ENCODE measurements around the gene EP400.

Gene EP400

DNA sequence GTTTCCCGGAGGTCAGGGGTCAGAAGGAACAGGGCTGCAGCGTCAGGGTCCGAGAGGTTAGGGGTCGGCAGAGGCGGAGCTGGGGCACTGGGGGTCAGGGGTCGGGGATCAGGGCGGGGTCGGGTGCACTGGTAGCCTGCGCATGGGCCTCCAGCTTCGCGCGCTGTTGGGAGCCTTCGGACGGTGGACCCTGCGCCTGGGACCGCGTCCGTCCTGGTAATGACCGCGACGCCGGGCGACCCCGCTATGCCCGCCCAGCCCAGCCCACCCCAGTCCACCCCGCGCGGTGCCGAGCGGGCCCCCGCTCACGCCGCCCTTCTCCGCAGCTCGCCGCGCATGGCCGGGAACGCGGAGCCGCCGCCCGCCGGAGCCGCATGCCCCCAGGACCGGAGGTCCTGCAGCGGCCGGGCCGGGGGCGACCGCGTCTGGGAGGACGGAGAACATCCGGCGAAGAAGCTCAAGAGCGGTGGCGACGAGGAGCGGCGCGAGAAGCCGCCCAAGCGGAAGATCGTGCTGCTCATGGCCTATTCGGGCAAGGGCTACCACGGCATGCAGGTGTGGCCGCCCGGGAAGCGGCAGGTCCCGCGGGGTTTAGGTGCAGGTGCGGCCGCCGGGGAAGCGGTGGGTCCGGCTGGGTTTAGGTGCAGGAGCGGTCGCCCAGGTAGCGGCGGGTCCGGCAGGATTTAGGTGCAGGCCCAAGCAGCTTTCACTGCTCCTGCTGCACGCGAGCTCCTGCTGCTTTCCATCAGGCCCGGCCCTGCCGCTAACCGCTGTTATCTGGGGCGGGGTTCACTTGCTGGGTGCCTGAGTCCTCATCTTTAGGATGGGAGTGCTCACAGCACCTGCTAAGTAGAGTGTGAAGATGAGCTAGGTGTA, 19.9 kb upstream of the EP400 start:
- Mint-ChIP-seq H3K4me1 (peaks cover 23% of the 10 kb centered on the region), H3K36me3 (ENCODE audit: low read depth) (peaks cover 36% of the 10 kb centered on the region), H3K9me3 (no peaks in the 10 kb centered on the region), H3K27ac (peak overlapping the region; percentile 88), H3K27me3 (no peaks in the 10 kb centered on the region), H3K4me3 (peak overlapping the region; percentile 90)
- ATAC-seq (peak; percentile 1), DNase-seq (peak; percentile 35)

DNA sequence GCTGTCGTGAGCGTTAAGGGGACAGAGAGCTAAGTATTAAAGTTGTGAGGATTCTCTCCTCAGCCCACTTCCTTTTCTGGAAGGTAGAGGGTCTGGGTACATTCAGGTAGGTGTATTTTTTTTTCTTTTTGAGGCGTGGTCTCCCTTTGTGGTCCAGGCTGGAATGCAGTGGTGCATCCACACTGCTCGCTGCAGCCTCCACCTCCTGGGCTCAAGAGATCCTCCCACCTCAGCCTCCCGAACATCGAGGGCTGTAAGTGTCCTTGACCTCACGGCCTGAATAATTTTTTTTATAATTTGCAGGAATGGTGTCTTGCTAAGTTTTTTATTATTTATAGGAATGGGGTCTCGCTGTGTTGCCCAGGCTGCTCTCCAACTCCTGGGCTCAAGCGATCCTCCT, 19.2 kb upstream of the EP400 start:
- Mint-ChIP-seq H3K36me3 (ENCODE audit: low read depth) (peaks cover 36% of the 10 kb centered on the region), H3K4me3 (peak overlapping the region; percentile 90), H3K9me3 (no peaks in the 10 kb centered on the region), H3K4me1 (peaks cover 22% of the 10 kb centered on the region), H3K27ac (peak overlapping the region; percentile 86), H3K27me3 (no peaks in the 10 kb centered on the region)
- ATAC-seq, result no peak
- no peak for DNase-seq

DNA sequence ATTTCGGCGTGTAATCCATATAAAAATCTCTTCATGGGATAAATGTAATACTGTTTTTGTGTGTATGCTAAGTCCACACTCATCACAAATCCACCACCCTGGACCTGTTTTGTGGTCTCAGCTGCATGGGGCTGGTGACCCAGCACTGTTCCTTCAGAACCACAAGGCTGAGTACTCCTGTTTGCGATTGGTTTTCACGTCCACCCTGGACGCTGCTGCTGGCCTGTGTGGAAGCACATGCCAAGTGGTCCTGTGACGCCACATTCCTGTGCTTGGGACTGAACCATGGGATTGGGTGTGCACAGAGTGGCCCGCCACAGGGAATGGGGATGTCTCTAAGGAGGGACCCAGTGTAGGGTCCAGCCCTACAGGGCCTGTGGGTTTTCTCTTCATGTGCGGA, 16.4 kb upstream of the EP400 start:
- Mint-ChIP-seq H3K4me1 (peaks cover 17% of the 10 kb centered on the region), H3K27me3 (no peaks in the 10 kb centered on the region), H3K4me3 (no peak overlapping the region), H3K9me3 (no peaks in the 10 kb centered on the region), H3K36me3 (ENCODE audit: low read depth) (peaks cover 51% of the 10 kb centered on the region), H3K27ac (no peak overlapping the region)
- no peak for ATAC-seq
- DNase-seq, result no peak

DNA sequence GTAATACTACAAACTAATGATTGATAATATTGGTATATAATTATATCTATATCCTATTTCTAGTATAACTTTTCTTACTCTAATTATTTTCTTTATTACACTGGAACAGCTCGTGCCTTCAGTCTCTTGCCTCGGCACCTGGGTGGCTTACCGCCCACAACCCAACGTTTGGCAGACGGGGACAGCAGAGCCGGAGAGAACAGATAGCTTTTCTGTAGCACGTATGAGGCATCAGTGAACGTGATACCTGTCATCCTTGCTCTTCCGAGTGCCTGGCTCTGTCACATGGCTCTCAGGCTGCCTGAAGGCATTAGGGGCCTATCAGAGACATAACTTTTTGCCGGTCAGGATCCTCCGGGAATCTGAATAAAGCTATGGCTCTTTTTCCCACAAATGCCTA, 15.2 kb upstream of the EP400 start:
- DNase-seq, result no peak
- Mint-ChIP-seq H3K27me3 (no peaks in the 10 kb centered on the region), H3K9me3 (no peaks in the 10 kb centered on the region), H3K27ac (no peak overlapping the region), H3K4me3 (no peak overlapping the region), H3K36me3 (ENCODE audit: low read depth) (peaks cover 59% of the 10 kb centered on the region), H3K4me1 (peaks cover 17% of the 10 kb centered on the region)
- no peak for ATAC-seq

DNA sequence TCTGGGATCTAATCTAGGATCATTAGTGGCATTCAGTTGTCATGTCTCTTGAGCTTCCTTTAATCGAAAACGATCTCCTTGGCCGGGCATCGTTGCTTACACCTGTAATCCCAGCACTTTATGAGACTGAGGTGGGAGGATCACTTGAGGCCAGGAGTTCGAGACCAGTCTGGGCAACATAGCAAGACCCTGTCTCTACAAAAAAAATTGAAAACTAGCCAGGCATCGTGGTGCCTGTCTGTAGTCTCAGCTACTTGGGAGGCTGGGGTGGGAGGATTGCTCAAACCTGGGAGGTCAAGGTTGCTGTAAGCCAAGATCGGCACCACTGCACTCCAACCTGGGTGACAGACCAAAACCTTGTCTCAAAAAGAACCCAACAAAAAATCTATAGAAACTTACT, 11.7 kb upstream of the EP400 start:
- DNase-seq, result no peak
- no peak for ATAC-seq
- Mint-ChIP-seq H3K4me3 (no peak overlapping the region), H3K27me3 (no peaks in the 10 kb centered on the region), H3K9me3 (no peaks in the 10 kb centered on the region), H3K4me1 (no peaks in the 10 kb centered on the region), H3K36me3 (ENCODE audit: low read depth) (peaks cover 56% of the 10 kb centered on the region), H3K27ac (no peak overlapping the region)

DNA sequence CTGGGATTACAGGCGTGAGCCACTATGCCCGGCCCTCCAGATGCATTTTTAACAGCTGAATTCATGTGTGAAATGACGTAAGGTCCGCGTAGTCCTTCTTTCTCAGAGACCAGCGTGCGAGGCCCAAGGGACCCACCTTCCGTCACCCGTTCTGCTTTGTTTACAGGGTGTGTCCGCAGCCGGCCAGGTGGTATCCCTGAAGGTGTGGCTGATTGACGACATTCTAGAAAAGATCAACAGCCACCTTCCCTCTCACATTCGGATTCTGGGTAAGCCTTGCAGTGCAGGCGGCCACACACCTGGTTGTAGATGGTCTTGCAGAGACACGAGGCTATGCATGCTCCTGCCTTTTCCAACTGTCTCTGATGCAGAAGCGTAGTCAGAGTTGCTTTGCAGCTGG, 10.7 kb upstream of the EP400 start:
- no peak overlapping the region for H3K4me3 Mint-ChIP-seq
- H3K27ac Mint-ChIP-seq, result no peak overlapping the region
- H3K4me1 Mint-ChIP-seq, result no peaks in the 10 kb centered on the region
- DNase-seq (no peak), ATAC-seq (no peak)
- no peaks in the 10 kb centered on the region for H3K9me3 Mint-ChIP-seq
- no peaks in the 10 kb centered on the region for H3K27me3 Mint-ChIP-seq
- peaks cover 56% of the 10 kb centered on the region for H3K36me3 Mint-ChIP-seq (ENCODE audit: low read depth)

DNA sequence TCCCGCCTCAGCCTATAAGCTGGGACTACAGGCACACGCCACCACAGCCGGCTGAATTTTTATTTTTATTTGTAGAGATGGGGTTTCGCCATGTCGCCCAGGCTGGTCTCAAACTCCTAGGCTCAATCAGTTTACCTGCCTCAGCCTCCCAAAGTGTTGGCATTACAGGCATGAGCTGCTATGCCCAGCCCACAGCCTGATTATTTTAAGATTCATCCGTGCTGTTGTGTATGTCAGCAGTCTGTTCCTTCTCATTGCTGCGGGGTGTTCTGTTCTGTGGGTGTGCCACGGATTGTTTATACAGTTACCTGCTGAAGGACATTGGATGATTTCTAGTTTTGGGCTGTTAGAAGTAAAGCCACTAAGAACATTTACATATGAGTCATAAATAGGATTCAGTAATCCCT, 9.6 kb upstream of the EP400 start:
- Mint-ChIP-seq H3K36me3 (ENCODE audit: low read depth) (peaks cover 57% of the 10 kb centered on the region), H3K9me3 (no peaks in the 10 kb centered on the region), H3K4me3 (no peak overlapping the region), H3K27ac (no peak overlapping the region), H3K4me1 (no peaks in the 10 kb centered on the region), H3K27me3 (no peaks in the 10 kb centered on the region)
- no peak for DNase-seq
- ATAC-seq, result no peak

DNA sequence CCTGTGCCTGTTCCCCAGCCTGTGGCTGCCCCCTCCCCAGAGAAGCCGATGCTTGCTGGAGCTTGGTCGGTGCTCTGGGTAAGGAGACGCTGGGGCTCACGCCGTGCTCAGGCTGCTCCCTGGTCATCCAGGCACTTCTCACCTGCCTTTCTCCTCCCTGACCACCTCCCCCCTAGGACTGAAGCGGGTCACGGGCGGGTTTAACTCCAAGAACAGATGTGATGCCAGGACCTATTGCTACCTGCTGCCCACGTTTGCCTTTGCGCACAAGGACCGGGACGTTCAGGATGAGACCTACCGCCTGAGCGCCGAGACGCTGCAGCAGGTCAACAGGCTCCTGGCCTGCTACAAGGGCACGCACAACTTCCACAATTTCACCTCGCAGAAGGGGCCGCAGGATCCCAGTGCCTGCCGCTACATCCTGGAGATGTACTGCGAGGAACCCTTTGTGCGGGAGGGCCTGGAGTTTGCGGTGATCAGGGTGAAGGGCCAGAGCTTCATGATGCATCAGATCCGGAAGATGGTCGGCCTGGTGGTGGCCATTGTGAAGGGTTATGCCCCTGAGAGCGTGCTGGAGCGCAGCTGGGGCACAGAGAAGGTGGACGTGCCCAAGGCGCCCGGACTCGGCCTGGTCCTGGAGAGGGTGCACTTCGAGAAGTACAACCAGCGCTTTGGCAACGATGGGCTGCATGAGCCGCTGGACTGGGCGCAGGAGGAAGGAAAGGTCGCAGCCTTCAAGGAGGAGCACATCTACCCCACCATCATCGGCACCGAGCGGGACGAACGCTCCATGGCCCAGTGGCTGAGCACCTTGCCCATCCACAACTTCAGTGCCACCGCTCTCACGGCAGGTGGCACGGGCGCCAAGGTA, 8.4 kb upstream of the EP400 start:
- no peak for DNase-seq
- no peaks in the 10 kb centered on the region for H3K4me1 Mint-ChIP-seq
- no peak overlapping the region for H3K4me3 Mint-ChIP-seq
- peaks cover 57% of the 10 kb centered on the region for H3K36me3 Mint-ChIP-seq (ENCODE audit: low read depth)
- no peak overlapping the region for H3K27ac Mint-ChIP-seq
- no peaks in the 10 kb centered on the region for H3K27me3 Mint-ChIP-seq
- no peak for ATAC-seq
- H3K9me3 Mint-ChIP-seq, result no peaks in the 10 kb centered on the region

DNA sequence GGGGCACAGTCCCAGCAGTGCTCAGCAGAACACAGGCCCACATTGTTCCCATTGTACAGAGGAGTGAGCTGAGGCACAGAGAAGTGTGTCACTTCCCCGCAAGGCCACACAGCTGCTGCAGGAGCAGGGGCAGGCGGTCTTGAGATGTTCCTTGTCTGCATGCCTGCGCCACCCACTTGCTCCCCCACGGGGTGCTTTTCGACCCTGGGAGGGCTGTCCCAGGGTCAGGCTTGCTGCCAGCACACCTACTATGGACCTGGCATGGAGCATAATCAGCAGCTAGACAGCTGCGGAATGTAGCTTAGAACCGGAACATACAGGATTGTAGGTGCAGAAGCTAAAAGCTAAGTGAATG, 7.8 kb upstream of the EP400 start:
- Mint-ChIP-seq H3K27ac (no peak overlapping the region), H3K4me1 (no peaks in the 10 kb centered on the region), H3K4me3 (no peak overlapping the region), H3K9me3 (no peaks in the 10 kb centered on the region), H3K36me3 (ENCODE audit: low read depth) (peaks cover 54% of the 10 kb centered on the region), H3K27me3 (no peaks in the 10 kb centered on the region)
- DNase-seq (no peak), ATAC-seq (no peak)

DNA sequence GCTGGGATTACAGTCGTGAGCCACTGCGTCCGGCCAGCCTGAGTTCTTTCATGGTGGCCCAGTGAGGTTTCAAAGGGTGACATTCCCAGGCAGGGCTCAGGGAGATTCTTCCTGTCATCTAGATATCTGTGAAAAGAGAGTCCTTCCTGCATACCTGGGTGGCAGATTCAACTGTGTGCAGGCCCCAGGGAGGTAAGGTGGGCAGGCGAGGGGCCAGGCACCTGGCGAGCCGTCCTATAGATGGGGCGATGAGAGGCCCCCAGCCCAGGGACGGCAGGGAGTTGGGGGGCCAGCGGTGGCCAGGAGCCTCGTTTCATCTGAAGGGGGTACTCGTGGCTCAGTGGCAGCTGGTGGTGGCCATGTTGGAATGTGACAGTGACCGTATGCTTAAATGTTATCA, 7.1 kb upstream of the EP400 start:
- H3K4me1 Mint-ChIP-seq, result peaks cover 4% of the 10 kb centered on the region
- no peak overlapping the region for H3K27ac Mint-ChIP-seq
- DNase-seq, result no peak
- peaks cover 51% of the 10 kb centered on the region for H3K36me3 Mint-ChIP-seq (ENCODE audit: low read depth)
- H3K9me3 Mint-ChIP-seq, result no peaks in the 10 kb centered on the region
- no peak for ATAC-seq
- H3K4me3 Mint-ChIP-seq, result no peak overlapping the region
- H3K27me3 Mint-ChIP-seq, result no peaks in the 10 kb centered on the region

DNA sequence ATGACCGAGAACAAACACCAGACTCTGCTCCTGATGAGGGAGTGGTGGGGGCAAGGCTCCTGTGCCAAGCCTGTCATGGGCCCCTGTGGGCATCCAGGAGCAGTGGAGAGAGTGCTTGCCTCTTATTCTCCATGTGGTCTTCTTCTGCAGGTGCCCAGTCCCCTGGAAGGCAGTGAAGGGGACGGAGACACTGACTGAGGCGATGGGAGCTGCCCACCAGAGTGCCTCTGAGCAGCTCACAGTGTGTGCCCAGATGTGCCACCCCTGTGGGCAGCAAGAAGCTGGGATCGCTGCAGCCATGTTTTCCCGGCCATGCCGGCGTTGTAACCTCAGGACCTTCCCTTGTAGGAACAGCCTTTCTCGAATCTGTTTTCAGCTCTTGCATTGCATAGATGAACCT, 6.4 kb upstream of the EP400 start:
- H3K36me3 Mint-ChIP-seq (ENCODE audit: low read depth), result peaks cover 44% of the 10 kb centered on the region
- no peak for ATAC-seq
- no peaks in the 10 kb centered on the region for H3K9me3 Mint-ChIP-seq
- DNase-seq, result no peak
- peaks cover 12% of the 10 kb centered on the region for H3K4me1 Mint-ChIP-seq
- no peaks in the 10 kb centered on the region for H3K27me3 Mint-ChIP-seq
- H3K27ac Mint-ChIP-seq, result no peak overlapping the region
- H3K4me3 Mint-ChIP-seq, result no peak overlapping the region

DNA sequence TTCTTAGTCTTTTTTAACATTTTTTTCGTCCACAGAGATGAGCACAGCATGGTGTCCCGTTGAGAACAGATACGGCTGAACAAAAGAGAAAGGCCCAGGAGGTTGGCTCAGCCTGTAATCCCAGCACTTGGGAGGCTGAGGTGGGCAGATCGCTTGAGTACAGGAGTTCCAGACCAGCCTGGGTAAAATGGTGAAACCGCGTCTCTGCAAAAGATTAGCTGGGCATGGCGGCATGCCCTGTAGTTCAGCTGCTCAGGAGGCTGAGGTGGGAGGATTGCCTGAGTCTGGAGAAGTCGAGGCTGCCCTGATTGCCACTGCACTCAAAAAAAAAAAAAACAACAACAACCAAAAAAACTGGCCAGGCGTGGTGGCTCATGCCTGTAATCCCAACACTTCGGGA, 5.9 kb upstream of the EP400 start:
- Mint-ChIP-seq H3K4me1 (peaks cover 16% of the 10 kb centered on the region), H3K4me3 (no peak overlapping the region), H3K27me3 (no peaks in the 10 kb centered on the region), H3K27ac (no peak overlapping the region), H3K36me3 (ENCODE audit: low read depth) (peaks cover 42% of the 10 kb centered on the region), H3K9me3 (no peaks in the 10 kb centered on the region)
- ATAC-seq (no peak), DNase-seq (no peak)

DNA sequence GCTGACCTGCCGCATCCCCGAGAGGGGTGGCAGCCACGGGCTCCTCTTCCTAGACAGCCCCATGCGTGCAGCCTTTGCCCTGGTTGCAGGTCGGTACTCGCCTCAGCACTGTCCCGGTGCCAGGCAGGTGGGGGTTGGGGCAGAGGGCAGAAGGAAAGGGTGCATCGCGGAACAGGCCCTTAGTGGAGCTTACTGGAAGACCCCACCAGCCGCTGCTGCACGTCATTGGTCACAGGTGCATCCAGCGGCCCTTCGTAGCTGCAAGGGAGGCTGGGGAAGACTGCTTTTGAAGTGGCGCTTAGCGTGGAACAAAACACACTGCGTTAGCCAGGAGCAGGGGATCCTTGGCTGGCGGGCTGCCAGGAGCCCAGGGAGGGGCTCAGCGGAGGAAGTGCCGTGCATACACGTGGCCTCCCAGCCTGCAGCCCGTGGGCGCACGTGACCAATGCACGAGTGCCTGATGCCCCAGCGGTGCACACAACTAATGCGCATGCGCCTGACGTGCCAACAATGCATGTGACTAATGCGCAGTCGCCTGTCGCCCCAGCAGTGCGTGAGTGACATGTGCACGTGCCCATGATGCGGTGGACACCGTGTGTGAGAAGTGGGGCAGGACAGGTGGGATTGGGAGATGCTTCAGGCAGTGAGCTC, 5.0 kb upstream of the EP400 start:
- no peak for ATAC-seq
- H3K27me3 Mint-ChIP-seq, result no peaks in the 10 kb centered on the region
- no peak overlapping the region for H3K27ac Mint-ChIP-seq
- H3K4me1 Mint-ChIP-seq, result peaks cover 21% of the 10 kb centered on the region
- no peaks in the 10 kb centered on the region for H3K9me3 Mint-ChIP-seq
- DNase-seq, result no peak
- peaks cover 35% of the 10 kb centered on the region for H3K36me3 Mint-ChIP-seq (ENCODE audit: low read depth)
- H3K4me3 Mint-ChIP-seq, result no peak overlapping the region

DNA sequence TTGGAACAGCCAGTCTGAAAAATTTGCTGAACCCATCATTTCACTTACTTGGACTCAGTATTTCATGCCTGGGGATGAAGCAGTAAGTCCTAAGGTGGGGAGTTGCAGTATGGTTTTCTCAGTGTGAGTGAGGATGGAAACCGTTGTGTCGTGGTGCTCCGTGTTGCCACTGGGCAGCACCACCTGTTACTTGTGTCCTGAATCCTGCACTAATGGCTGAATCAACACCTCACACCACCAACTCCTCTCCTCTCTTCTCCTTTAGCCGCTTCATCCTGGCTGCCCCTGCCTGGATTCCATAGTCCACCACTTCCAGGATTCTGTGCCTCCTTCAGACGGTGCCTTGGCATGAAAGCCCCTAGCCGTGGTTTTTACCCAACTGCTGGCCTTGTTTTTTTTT, 3.0 kb upstream of the EP400 start:
- Mint-ChIP-seq H3K36me3 (ENCODE audit: low read depth) (peaks cover 24% of the 10 kb centered on the region), H3K4me3 (no peak overlapping the region), H3K4me1 (peaks cover 29% of the 10 kb centered on the region), H3K27me3 (no peaks in the 10 kb centered on the region), H3K9me3 (no peaks in the 10 kb centered on the region), H3K27ac (no peak overlapping the region)
- no peak for ATAC-seq
- no peak for DNase-seq

Measured in activated naive CD8-positive, alpha-beta T cell treated with anti-CD3 and anti-CD28 coated beads, Interleukin-2, amount 50 U/mL, for 24 hours (primary cell).